CD4-positive, alpha-beta T cell treated with Interleukin-17A for 4 hours (primary cell): ENCODE measurements around the gene SPATA31A7.
"Not testable (repeated sequence)": the region's sequence is repeated elsewhere in the genome, so short reads cannot be mapped to it uniquely, and the experiment has no call there.

Source experiments
- DNase-seq: peaks from one replicate; pipeline ENCODE4 v3.0.0-alpha.2; 2020; ENCODE audit warnings: mixed read lengths

The SPATA31A7 gene

GRCh38 chr9:61189736-61190135, at the start of gene SPATA31A7:
SPATA31A7 (plus strand) TSS chr9:61190036; CDS start chr9:61190065, 29 bp downstream.
- not testable (repeated sequence) for DNase-seq

- not testable (repeated sequence) for DNase-seq
Measured at GRCh38 chr9:61226438-61226837, 36.6 kb downstream of the SPATA31A7 start.
